GM12872 (cell line): ENCODE data around the gene PRKAR2B.

ENCODE experiments used
- CTCF ChIP-seq: IDR thresholded peaks from 3 replicates; pipeline ENCODE4 v1.5.1; 2011; ENCODE audit warnings: low read depth, mild to moderate bottlenecking, low read length, moderate library complexity; ENCODE audit not compliant: insufficient read depth

The PRKAR2B gene

DNA sequence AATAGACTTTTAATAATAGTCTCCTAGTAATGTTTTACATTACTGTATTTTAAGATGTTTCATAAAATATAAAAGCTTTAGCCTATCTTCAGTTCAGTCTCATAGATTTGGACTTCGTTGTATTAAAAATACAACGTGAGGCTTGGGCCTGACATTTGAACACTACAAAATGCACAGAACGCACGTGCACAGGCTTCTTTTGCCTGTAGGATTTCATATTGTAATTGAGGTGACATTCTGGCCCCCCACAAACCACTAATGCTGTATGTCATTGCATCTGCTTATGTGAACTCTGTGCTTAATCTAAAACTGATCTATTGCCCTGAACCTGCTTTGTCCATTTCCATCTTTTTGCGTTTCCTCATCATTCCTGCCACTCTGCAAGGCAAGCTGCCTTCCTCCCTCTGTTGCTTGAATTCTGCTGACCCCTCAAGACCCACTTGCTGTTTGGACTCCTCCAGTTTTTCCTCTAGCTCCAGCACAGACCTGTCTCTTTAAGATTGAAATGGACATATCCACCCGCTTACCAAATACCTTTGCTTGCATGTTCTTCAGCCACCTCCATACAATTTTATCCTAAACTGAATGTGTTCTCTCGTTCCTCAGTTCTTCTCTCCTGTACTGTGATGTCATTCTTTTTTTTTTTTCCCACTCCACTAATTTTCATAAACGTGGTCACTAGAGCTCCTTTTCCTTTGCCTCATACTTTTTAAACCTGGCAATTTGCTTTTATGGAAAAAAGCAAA is 12.4 kb downstream of the PRKAR2B start:
- no peak for TF ChIP-seq CTCF

- TF ChIP-seq CTCF = no peak
These were observed 12.9 kb downstream of the PRKAR2B start for GRCh38 chr7:107057474-107057833.

DNA sequence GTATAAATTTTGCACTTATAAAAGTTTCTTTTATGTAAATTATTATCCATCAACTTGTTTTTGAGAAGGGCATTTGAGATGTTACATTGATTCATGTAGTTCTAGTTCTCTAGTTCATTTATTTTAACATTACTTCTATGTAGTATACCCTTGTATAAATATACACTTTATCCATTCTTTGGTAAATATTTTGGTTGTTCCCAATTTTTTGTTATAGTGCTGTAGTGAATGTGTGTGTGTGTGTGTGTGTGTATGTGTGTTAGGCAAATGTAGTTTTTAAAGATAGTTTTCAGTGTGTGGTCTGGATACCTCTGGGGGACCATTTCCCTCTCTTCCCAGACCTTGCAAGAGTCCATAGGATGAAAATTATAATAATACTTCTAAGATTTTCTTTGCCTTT is 15.0 kb downstream of the PRKAR2B start:
- TF ChIP-seq CTCF = no peak

DNA sequence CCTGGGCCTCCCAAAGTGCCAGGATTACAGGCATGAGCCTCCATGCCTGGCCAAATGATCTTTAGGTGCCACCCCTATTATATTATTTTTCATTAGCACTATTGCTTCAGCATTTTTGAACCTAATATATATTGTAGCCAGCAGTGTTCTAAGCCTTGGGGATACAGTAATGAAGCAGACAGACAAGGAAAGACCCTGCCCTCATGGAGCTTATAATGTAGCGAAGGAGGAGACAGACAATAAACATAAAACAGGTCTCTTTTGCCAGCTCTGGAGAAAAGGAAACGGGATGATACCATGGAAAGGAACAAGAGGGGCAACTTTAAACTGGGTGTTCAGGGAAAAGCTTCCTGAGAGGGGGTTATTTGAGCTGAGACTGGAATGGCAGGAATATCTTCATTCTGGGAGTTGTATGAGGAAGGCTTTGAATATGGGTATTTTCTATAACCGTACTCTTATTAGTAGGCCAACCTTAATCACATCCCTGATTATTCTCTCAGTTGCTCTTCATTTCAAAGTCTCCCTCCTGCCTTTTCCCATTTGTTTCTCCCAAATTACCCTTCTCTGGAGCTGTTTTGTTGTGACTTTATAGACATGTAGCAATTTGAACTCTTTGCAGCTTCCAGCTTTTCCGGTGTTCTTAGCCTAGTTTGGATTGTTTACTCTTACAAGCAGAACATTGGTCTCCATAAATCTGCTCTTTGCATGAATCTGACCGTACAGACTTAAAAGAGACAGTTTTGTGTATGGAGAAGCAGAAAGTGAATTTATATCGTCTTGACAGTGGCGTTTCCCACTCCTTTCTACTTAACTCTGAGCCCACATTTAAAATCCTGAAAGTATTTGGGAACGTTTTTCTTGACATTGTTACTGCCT is 19.0 kb downstream of the PRKAR2B start:
- no peak for TF ChIP-seq CTCF

GRCh38 chr7:107064255-107064654 is 19.8 kb downstream of the PRKAR2B start:
- TF ChIP-seq CTCF = no peak

- no peak for TF ChIP-seq CTCF
These were observed 21.4 kb downstream of the PRKAR2B start for GRCh38 chr7:107065929-107066247.

- no peak for TF ChIP-seq CTCF
These were observed 23.7 kb downstream of the PRKAR2B start for GRCh38 chr7:107068156-107068555.
